DOHH2 (cell line): ENCODE results near the gene ARFGEF3.

ENCODE experiments used
- CTCF ChIP-seq: fragments of 200-600 bp; sonication (generic); IDR thresholded peaks from one replicate; pipeline ENCODE4 v1.5.1; 2014; ENCODE audit warnings: antibody characterized with exemption, mild to moderate bottlenecking, low read depth, low read length; ENCODE audit not compliant: poor library complexity, severe bottlenecking
- EZH2phosphoT487 ChIP-seq: fragments of 200-600 bp; sonication (generic); IDR thresholded peaks from 2 replicates; pipeline ENCODE4 v1.6.1; 2017; ENCODE audit warnings: borderline replicate concordance, mild to moderate bottlenecking, antibody characterized with exemption, low read length, moderate library complexity, mixed read lengths

- TF ChIP-seq CTCF (no peak), EZH2phosphoT487 (no peak)
Observed at GRCh38 chr6:138188278-138188941, 26.7 kb downstream of the ARFGEF3 start.
